Aorta (tissue), 5 donors: ENCODE results near the gene ARHGAP33. TPM values are rescaled to one million over a fixed set of nuclear protein-coding genes. Genes with fewer than 3 reads are reported as not detected.
"Not testable (repeated sequence)": the region's sequence is repeated elsewhere in the genome, so short reads cannot be mapped to it uniquely, and the experiment has no call there.

Experiments used
- ATAC-seq: fragments of 200-7000 bp; cut with Tn5 transposase; one replicate; pipeline ENCODE4 v1.9.1; 2022; ENCODE audit warnings: moderate library complexity; ENCODE audit not compliant: low FRiP score
- DNase-seq, 2 donors: peaks; one replicate each; pipeline ENCODE4 v3.0.0-alpha.2; 2020
- H3K27ac ChIP-seq, 2 donors: one replicate each; pipeline ENCODE4 v1.5.1; 2013; ENCODE audit warnings: low read length in 2 of 2, mild to moderate bottlenecking in 2 of 2, moderate library complexity in 2 of 2, control low read depth in 1 of 2, inconsistent platforms in 1 of 2, low read depth in 1 of 2
- H3K27me3 ChIP-seq, 2 donors: one replicate each; pipeline ENCODE4 v1.6.1; 2013; ENCODE audit warnings: control low read depth in 1 of 2, low read length in 1 of 2, mild to moderate bottlenecking in 1 of 2, moderate library complexity in 1 of 2; ENCODE audit not compliant: insufficient read depth in 2 of 2, control insufficient read depth in 1 of 2
- H3K36me3 ChIP-seq, 2 donors: one replicate each; pipeline ENCODE4 v1.6.1; 2013; ENCODE audit warnings: control low read depth in 1 of 2, low read length in 1 of 2, mild to moderate bottlenecking in 1 of 2; ENCODE audit not compliant: insufficient read depth in 2 of 2, control insufficient read depth in 1 of 2
- H3K4me1 ChIP-seq, 2 donors: one replicate each; pipeline ENCODE4 v1.6.1; 2013; ENCODE audit warnings: low read length in 2 of 2, control low read depth in 1 of 2, mild to moderate bottlenecking in 1 of 2, moderate library complexity in 1 of 2; ENCODE audit not compliant: insufficient read depth in 2 of 2, control insufficient read depth in 1 of 2
- H3K4me3 ChIP-seq, 2 donors: one replicate each; pipeline ENCODE4 v1.5.1; 2013; ENCODE audit warnings: low read length in 2 of 2, control low read depth in 1 of 2, mild to moderate bottlenecking in 1 of 2
- H3K9me3 ChIP-seq: one replicate; pipeline ENCODE4 v1.6.1; 2013; ENCODE audit warnings: mild to moderate bottlenecking, low read length; ENCODE audit not compliant: control insufficient read depth
- WGBS, 2 donors: extraction: QIAGEN DNeasy Blood & Tissue Kit; methylation state at CpG; one replicate each; pipeline ENCODE4 v1.1.7; 2013; 5-methylcytosine and 5-hydroxymethylcytosine counted together
- intact Hi-C, 2 donors: fragments of 100-400 bp; cut with DNase I; formaldehyde crosslinking; loops; one replicate each; pipeline versions ENCODE4 v1.14.2 to v1.15.0; 2022
- polyA plus RNA-seq, 2 donors: library from polyadenylated mRNA; stranded (reverse); fragments of 200-250 nt; gene quantifications; one replicate each; pipeline ENCODE4 v1.2.3, GENCODE V29; 2013
- total RNA-seq, 2 donors: library from RNA; stranded (reverse); fragmentation: NEBNext Ultra II Directional; extraction: Animal tissue kit (Norgen Biotek cat#: 25700); gene quantifications; one replicate each; pipeline ENCODE4 v1.2.1, GENCODE V29; 2021
- donor health status: healthy with polysubstance abuse.
- donor health status: Bipolar disorder and iron deficiency.
- donor health status: DM: no; HTN: no; CAD: no.
- donor health status: DM: no; HTN: no; CAD: no.
- donor health status: DM: yes; HTN: yes; CAD: no.

Gene ARHGAP33
- total and polyA plus RNA-seq, 4 donors, result 1.9 to 27.8 (median 17.2) TPM

GRCh38 chr19:35793381-35794165 is 18.2 kb downstream of the ARHGAP33 start:
- DNase-seq (no peak), ATAC-seq (no peak)
- intact Hi-C loops, result no loop called here
- Histone ChIP-seq H3K27me3 (no peaks in the 10 kb centered on the region), H3K36me3 (no peaks in the 10 kb centered on the region), H3K4me1 (no peaks in the 10 kb centered on the region), H3K27ac (no peak overlapping the region), H3K4me3 (no peak overlapping the region), H3K9me3 (no peaks in the 10 kb centered on the region)
- WGBS, 2 donors, result 69% methylated on average over 7 of the region's 7 CpGs

DNA sequence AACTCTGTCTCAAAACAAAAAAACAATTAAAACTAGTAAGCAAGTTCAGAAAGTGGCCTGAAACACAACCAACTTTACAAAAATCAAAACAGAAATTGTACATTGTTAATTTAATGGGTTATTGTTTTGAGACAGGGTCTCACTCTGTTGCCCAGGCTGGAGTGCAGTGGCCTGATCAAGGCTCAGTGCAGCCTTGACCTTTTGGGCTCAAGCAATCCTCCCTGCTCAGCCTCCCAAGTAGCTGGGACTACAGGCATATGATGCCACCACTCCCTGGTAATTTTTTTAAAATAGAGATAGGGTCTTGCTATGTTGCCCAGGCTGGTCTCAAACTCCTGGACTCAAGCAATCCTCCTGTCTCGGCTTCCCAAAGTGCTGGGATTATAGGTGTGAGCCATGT is 20.2 kb downstream of the ARHGAP33 start:
- intact Hi-C loops, H3K4me3 ChIP-seq, H3K27me3 ChIP-seq, H3K9me3 ChIP-seq, H3K36me3 ChIP-seq, ATAC-seq, H3K4me1 ChIP-seq, DNase-seq, H3K27ac ChIP-seq: not testable (repeated sequence)
- WGBS, 2 donors, result 92% methylated on average over 1 of the region's 1 CpG

GRCh38 chr19:35796645-35797542 is 21.5 kb downstream of the ARHGAP33 start:
- no peaks in the 10 kb centered on the region for H3K36me3 ChIP-seq
- H3K27me3 ChIP-seq, result no peaks in the 10 kb centered on the region
- no peaks in the 10 kb centered on the region for H3K9me3 ChIP-seq
- intact Hi-C loops, result no loop called here
- no peaks in the 10 kb centered on the region for H3K4me1 ChIP-seq
- no peak overlapping the region for H3K4me3 ChIP-seq
- no peak overlapping the region for H3K27ac ChIP-seq
- WGBS, 2 donors, result 9% methylated on average over 34 to 39 of the region's 39 CpGs
- DNase-seq (no peak), ATAC-seq (no peak)

DNA sequence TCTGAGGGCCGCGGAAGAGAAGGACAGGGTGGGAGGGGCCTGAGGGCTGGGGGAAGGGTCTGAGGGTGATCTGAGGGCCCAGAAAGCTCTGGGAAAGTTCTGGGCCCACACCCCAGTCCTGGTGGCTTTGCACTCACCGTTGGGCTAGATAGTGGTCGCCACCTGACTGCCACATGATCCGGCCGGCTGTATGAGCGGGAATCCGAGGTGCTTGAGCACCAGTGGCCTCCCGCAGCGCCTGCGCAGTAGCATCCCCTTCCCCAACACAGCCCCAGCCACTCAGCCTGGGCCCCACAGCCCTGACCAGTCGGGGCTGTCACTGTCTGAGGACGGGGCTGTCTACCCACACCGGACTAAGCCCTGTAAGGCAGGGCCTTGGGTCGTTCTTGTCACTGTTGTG is 22.3 kb downstream of the ARHGAP33 start:
- no peak for ATAC-seq
- H3K27me3 ChIP-seq, result no peaks in the 10 kb centered on the region
- H3K4me3 ChIP-seq, result no peak overlapping the region
- no peaks in the 10 kb centered on the region for H3K9me3 ChIP-seq
- H3K4me1 ChIP-seq, result no peaks in the 10 kb centered on the region
- intact Hi-C loops, result no loop called here
- DNase-seq, result no peak
- WGBS, 2 donors, result 3% methylated on average over 10 to 15 of the region's 15 CpGs
- no peaks in the 10 kb centered on the region for H3K36me3 ChIP-seq
- H3K27ac ChIP-seq, result no peak overlapping the region

GRCh38 chr19:35801828-35802227 is 26.5 kb downstream of the ARHGAP33 start:
- no peak overlapping the region for H3K4me3 ChIP-seq
- no peaks in the 10 kb centered on the region for H3K9me3 ChIP-seq
- intact Hi-C loops, result no loop called here
- H3K27me3 ChIP-seq, result no peaks in the 10 kb centered on the region
- H3K36me3 ChIP-seq, result no peaks in the 10 kb centered on the region
- no peak for DNase-seq
- 57 to 59% methylated on average over 3 of the region's 3 CpGs for WGBS, 2 donors
- no peak overlapping the region for H3K27ac ChIP-seq
- ATAC-seq, result no peak
- no peaks in the 10 kb centered on the region for H3K4me1 ChIP-seq

DNA sequence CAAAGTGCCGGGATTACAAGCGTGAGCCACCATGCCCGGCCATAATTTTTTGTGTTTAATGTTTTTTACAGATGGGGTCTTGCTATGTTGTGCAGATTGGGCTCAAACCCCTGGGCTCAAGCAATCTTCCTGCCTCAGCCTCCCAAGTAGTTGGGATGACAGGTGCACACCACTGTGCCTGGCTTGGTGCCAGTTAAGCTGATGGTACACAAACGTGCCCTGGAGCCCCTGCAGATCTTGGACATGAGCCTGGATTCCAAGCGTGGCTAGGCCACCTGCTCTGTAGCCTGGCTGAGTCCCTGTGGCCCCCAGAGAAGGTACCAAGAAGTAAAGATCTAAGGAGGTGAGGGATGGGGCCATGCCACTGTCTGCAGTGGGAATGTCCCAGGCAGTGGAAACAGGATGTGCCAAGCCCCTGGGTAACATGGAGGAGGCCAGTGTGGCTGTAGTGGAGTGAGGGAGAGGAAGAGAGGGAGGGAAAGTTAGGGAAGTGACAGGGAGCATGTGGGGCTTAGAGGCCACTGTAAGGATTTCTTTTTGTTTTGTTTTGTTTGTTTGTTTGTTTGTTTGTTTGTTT is 30.2 kb downstream of the ARHGAP33 start:
- no peaks in the 10 kb centered on the region for H3K4me1 ChIP-seq
- intact Hi-C loops, result no loop called here
- ATAC-seq, result no peak
- 64 to 68% methylated on average over 5 of the region's 5 CpGs for WGBS, 2 donors
- no peaks in the 10 kb centered on the region for H3K36me3 ChIP-seq
- no peak overlapping the region for H3K4me3 ChIP-seq
- DNase-seq, result no peak
- no peaks in the 10 kb centered on the region for H3K9me3 ChIP-seq
- no peak overlapping the region for H3K27ac ChIP-seq
- H3K27me3 ChIP-seq, result no peaks in the 10 kb centered on the region

GRCh38 chr19:35806597-35806996 is 31.2 kb downstream of the ARHGAP33 start:
- 82 to 87% methylated on average over 18 of the region's 18 CpGs for WGBS, 2 donors

DNA sequence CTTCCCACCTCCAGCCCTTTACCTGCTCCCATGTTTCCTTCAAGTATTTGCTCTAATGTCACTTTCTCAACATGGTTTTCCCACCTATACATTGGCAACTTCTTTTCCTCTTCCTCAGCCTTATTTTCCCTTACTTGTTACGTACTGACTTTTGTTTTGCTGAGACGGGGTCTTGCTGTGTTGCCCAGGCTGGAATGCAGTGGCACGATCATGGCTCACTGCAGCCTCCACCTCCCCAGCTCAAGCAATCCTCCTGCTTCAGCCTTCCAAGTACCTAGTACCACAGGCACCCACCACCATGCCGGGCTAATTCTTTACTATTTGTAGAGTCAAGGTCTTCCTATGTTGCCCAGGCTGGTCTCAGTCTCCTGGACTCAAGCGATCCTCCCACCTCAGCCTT is 32.3 kb downstream of the ARHGAP33 start:
- H3K27me3 ChIP-seq, result no peaks in the 10 kb centered on the region

More at GRCh38 chr19:35806597-35806996, 31.2 kb downstream of the ARHGAP33 start:
- no peak for ATAC-seq
- Histone ChIP-seq H3K4me1 (no peaks in the 10 kb centered on the region), H3K36me3 (no peaks in the 10 kb centered on the region), H3K27ac (no peak overlapping the region), H3K27me3 (no peaks in the 10 kb centered on the region), H3K9me3 (no peaks in the 10 kb centered on the region), H3K4me3 (no peak overlapping the region)
- DNase-seq, result no peak
- intact Hi-C loops, result no loop called here

More for the DNA sequence above, 32.3 kb downstream of the ARHGAP33 start:
- DNase-seq, result no peak
- Histone ChIP-seq H3K4me1 (no peaks in the 10 kb centered on the region), H3K36me3 (no peaks in the 10 kb centered on the region), H3K9me3 (no peaks in the 10 kb centered on the region), H3K27ac (no peak overlapping the region), H3K4me3 (no peak overlapping the region)
- WGBS, 2 donors, result 86% methylated on average over 5 of the region's 5 CpGs
- ATAC-seq, result no peak
- intact Hi-C loops, result no loop called here
